K562 (cell line): Measurements from ENCODE around the gene RGMA. TPM values are rescaled to one million over a fixed set of nuclear protein-coding genes. Genes with fewer than 3 reads are reported as not detected.
A peak's percentile ranks its signal among the peaks of the same experiment; 100 is the strongest.

Source experiments
- CBX8 ChIP-seq: fragments of 200-600 bp; sonication (generic); IDR thresholded peaks from 2 replicates; pipeline ENCODE4 v1.6.1; 2012; ENCODE audit warnings: borderline replicate concordance, mixed run types, low read depth, mild to moderate bottlenecking, moderate library complexity, mixed read lengths, low read length, control low read depth, inconsistent platforms; ENCODE audit not compliant: poor library complexity, severe bottlenecking; ENCODE audit errors: extremely low read depth
- CTBP1 ChIP-seq: fragments of 450-650 bp; IDR thresholded peaks from 2 replicates; pipeline ENCODE4 v1.6.1; 2016; ENCODE audit warnings: borderline replicate concordance
- DIDO1 ChIP-seq: fragments of 450-650 bp; IDR thresholded peaks from 2 replicates; pipeline ENCODE4 v1.6.1; 2016; ENCODE audit warnings: low read depth, missing biosample characterization, missing genetic modification characterization
- ETV6 ChIP-seq, 3 experiments: fragments of 150-350 bp in 1 of 3; sonication (generic) in 1 of 3; formaldehyde crosslinking in 1 of 3; IDR thresholded peaks; 2 replicates each; pipeline versions ENCODE4 v1.6.1 to v1.8.0; 2014 to 2022; ENCODE audit warnings: borderline replicate concordance in 2 of 3, low read depth in 2 of 3, antibody characterized with exemption in 1 of 3, low read length in 1 of 3, mild to moderate bottlenecking in 1 of 3, missing genetic modification reagents in 1 of 3
- FIP1L1 ChIP-seq: fragments of 200-400 bp; formaldehyde crosslinking; IDR thresholded peaks from 2 replicates; pipeline ENCODE4 v1.6.1; 2018; ENCODE audit warnings: mild to moderate bottlenecking, low read depth, low read length; ENCODE audit not compliant: poor library complexity, severe bottlenecking
- FOS ChIP-seq: IDR thresholded peaks from 3 replicates; pipeline ENCODE4 v1.6.1; 2011; ENCODE audit not compliant: insufficient read length; ENCODE audit errors: extremely low read depth
- FOXK2 ChIP-seq, 2 experiments: fragments of 450-650 bp; IDR thresholded peaks in 1 of 2; conservative IDR thresholded peaks in 1 of 2; 2 replicates each; pipeline ENCODE4 v1.6.1; 2016; ENCODE audit warnings: low read depth in 2 of 2, mild to moderate bottlenecking in 1 of 2
- IRF9 ChIP-seq: fragments of 450-650 bp; IDR thresholded peaks from 2 replicates; pipeline ENCODE4 v1.6.1; 2016; ENCODE audit warnings: missing biosample characterization, missing genetic modification characterization
- MTF1 ChIP-seq: fragments of 250-450 bp; sonication (Bioruptor Pico); IDR thresholded peaks from 2 replicates; pipeline ENCODE4 v1.9.0; 2021; ENCODE audit warnings: moderate library complexity, mild to moderate bottlenecking, inconsistent platforms, borderline replicate concordance
- NCOA6 ChIP-seq: fragments of 450-650 bp; IDR thresholded peaks from 2 replicates; pipeline ENCODE4 v1.6.1; 2017; ENCODE audit warnings: mild to moderate bottlenecking
- NELFE ChIP-seq: IDR thresholded peaks from 2 replicates; pipeline ENCODE4 v1.6.1; 2011; ENCODE audit warnings: mild to moderate bottlenecking; ENCODE audit not compliant: insufficient read depth, insufficient read length
- NFYB ChIP-seq: IDR thresholded peaks from 2 replicates; pipeline ENCODE4 v1.6.1; 2011; ENCODE audit warnings: mild to moderate bottlenecking, moderate library complexity; ENCODE audit not compliant: insufficient read length; ENCODE audit errors: extremely low read depth
- PHF20 ChIP-seq: fragments of 450-650 bp; IDR thresholded peaks from 2 replicates; pipeline ENCODE4 v1.6.1; 2018; ENCODE audit not compliant: partially characterized antibody
- RBFOX2 ChIP-seq: fragments of 200-400 bp; formaldehyde crosslinking; IDR thresholded peaks from 2 replicates; pipeline ENCODE4 v1.6.1; 2017; ENCODE audit warnings: low read depth, mild to moderate bottlenecking, low read length, moderate library complexity
- SOX6 ChIP-seq: fragments of 450-650 bp; IDR thresholded peaks from 2 replicates; pipeline ENCODE4 v1.6.1; 2014; ENCODE audit warnings: mild to moderate bottlenecking
- STAT5B ChIP-seq: fragments of 250-450 bp; sonication (Bioruptor Pico); IDR thresholded peaks from 2 replicates; pipeline ENCODE4 v1.8.0; 2021; ENCODE audit warnings: mild to moderate bottlenecking, inconsistent platforms
- ZBTB12 ChIP-seq: fragments of 250-450 bp; sonication (Bioruptor Pico); IDR thresholded peaks from 2 replicates; pipeline ENCODE4 v1.4.0; 2020
- ZHX1 ChIP-seq: fragments of 150-350 bp; conservative IDR thresholded peaks from 2 replicates; pipeline ENCODE4 v1.6.1; 2014; ENCODE audit warnings: low read length
- ZNF140 ChIP-seq: fragments of 250-450 bp; sonication (Bioruptor Pico); IDR thresholded peaks from 2 replicates; pipeline ENCODE4 v1.8.0; 2021; ENCODE audit warnings: moderate library complexity, mild to moderate bottlenecking, inconsistent platforms
- ZNF146 ChIP-seq: IDR thresholded peaks from one replicate; pipeline ENCODE4 v1.6.1; 2018; ENCODE audit warnings: missing compliant biosample characterization; ENCODE audit not compliant: unreplicated experiment
- ZNF165 ChIP-seq: fragments of 250-450 bp; sonication (Bioruptor Pico); IDR thresholded peaks from 2 replicates; pipeline ENCODE4 v1.4.0; 2020; ENCODE audit warnings: borderline replicate concordance
- ZNF280A ChIP-seq: fragments of 450-650 bp; IDR thresholded peaks from 2 replicates; pipeline ENCODE4 v1.6.1; 2018; ENCODE audit warnings: mild to moderate bottlenecking, low read depth; ENCODE audit not compliant: partially characterized antibody
- polyA plus RNA-seq, 8 experiments: library from polyadenylated mRNA; depleted of rRNA in 4 of 8; stranded (reverse) in 5 of 8; unstranded in 3 of 8; fragments of >200 nt; fragmentation: Nextera tagmentation in 2 of 8; fragmentation: Illumina TruSeq in 1 of 8; extraction: Ambion mirVana in 2 of 8; extraction: Trizol in 1 of 8; gene quantifications; 2 replicates each; pipeline versions ENCODE4 v1.2.1 to v1.2.3, GENCODE V29; 2011 to 2014; ENCODE audit warnings: inconsistent platforms in 1 of 8, missing spikeins in 1 of 8
- total RNA-seq, 7 experiments: library from RNA; depleted of rRNA in 6 of 7; stranded (reverse); fragments of >200 nt in 6 of 7; fragmentation: Illumina TruSeq in 2 of 7; extraction: Trizol in 2 of 7; gene quantifications; 2 replicates each; pipeline versions ENCODE4 v1.2.1 to v1.2.3, GENCODE V29; 2011 to 2021; ENCODE audit warnings: low replicate concordance in 1 of 7

Gene RGMA
- total and polyA plus RNA-seq, 9 of the 15 experiments (the other 6 are each of a cell fraction or from before 2014, with no cell fraction given): 0.03 to 0.05 (median 0.03) TPM; not detected in 6

- no peak for TF ChIP-seq MTF1 (CRISPR knock-in tag)
- TF ChIP-seq ZNF280A: no peak
- no peak for TF ChIP-seq STAT5B (CRISPR knock-in tag)
- TF ChIP-seq FOS: no peak
- no peak for TF ChIP-seq FOXK2 (conservative IDR thresholded peaks at IDR 0.05 in 1 of 2, IDR thresholded peaks at IDR 0.05 in 1 of 2; ENCODE audit: low read depth in 2 of 2)
- 0 out of 2 replicates have a peak, but pooled peaks have one; percentile 14 for TF ChIP-seq SOX6
- TF ChIP-seq NCOA6: no peak
- TF ChIP-seq DIDO1 (tag): no peak
- TF ChIP-seq IRF9: no peak
- no peak for TF ChIP-seq ZBTB12 (CRISPR knock-in tag)
- no peak for TF ChIP-seq ZNF140
- no peak for TF ChIP-seq ZNF165
- no peak for TF ChIP-seq NFYB
- no peak for TF ChIP-seq NELFE
- TF ChIP-seq CTBP1: peak; percentile 25; the same call in 1 of the 2 replicates
- TF ChIP-seq FIP1L1: no peak
- TF ChIP-seq ETV6 (IDR thresholded peaks at IDR 0.05; ENCODE audit: borderline replicate concordance in 1 of 2, low read depth in 2 of 2, low read length in 1 of 2): no peak
- TF ChIP-seq ETV6 (CRISPR knock-in tag; IDR thresholded peaks at IDR 0.05; ENCODE audit: borderline replicate concordance): no peak
- no peak for TF ChIP-seq ZHX1
- no peak for TF ChIP-seq PHF20
- TF ChIP-seq CBX8: no peak
- no peak for TF ChIP-seq ZNF146 (CRISPR knock-in tag)
- peak; percentile 36; the same call in 1 of the 2 replicates for TF ChIP-seq RBFOX2
Observed at GRCh38 chr15:93027413-93027812, 61.6 kb downstream of the RGMA start (continued).
